ENCODE data around the gene NCKAP5. TPM values are rescaled to one million over a fixed set of nuclear protein-coding genes. Genes with fewer than 3 reads are reported as not detected.
A peak's percentile ranks its signal among the peaks of the same experiment; 100 is the strongest.

Gene NCKAP5
- total and polyA plus RNA-seq, 2 of the 13 experiments (the other 11 are each of a cell fraction or from before 2014, with no cell fraction given), result 0.01 TPM; not detected in 1

GRCh38 chr2:132665401-132666140 lies 902.7 kb downstream of the NCKAP5 start (continued):
- TF ChIP-seq HNF1A (IDR thresholded peaks at IDR 0.05; ENCODE audit: low read depth) (no peak), HNF1A (CRISPR knock-in tag; IDR thresholded peaks at IDR 0.05; ENCODE audit: borderline replicate concordance) (no peak), ZNF577 (CRISPR knock-in tag; IDR thresholded peaks at IDR 0.05; ENCODE audit: borderline replicate concordance, low read depth) (no peak)

GRCh38 chr2:132664096-132664495 lies 904.2 kb downstream of the NCKAP5 start:
- Histone ChIP-seq H3K27me3 (ENCODE audit: control insufficient read depth in 1 of 2, insufficient read depth in 2 of 2, low read length in 2 of 2) (peaks cover 1 to 16% of the 10 kb centered on the region in 2 experiments; a peak in 3 of 5 replicates), H2AFZ (ENCODE audit: low read length) (no peak overlapping the region), H3K36me3 (replicated peaks in 1 of 2; ENCODE audit: control insufficient read depth in 1 of 2, insufficient read depth in 2 of 2, low read length in 2 of 2) (no peaks in the 10 kb centered on the region), H3K79me2 (ENCODE audit: insufficient read depth, low read length) (no peaks in the 10 kb centered on the region), H4K20me1 (ENCODE audit: insufficient read depth, low read length) (no peaks in the 10 kb centered on the region), H3K9ac (ENCODE audit: insufficient read depth, low read depth, low read length) (no peak overlapping the region), H3K4me1 (ENCODE audit: insufficient read depth, low read length) (no peaks in the 10 kb centered on the region), H3K4me3 (replicated peaks in 1 of 3; ENCODE audit: insufficient read depth in 1 of 3, low read depth in 2 of 3, low read length in 3 of 3) (no peak overlapping the region), H3K9me3 (ENCODE audit: low read length) (no peaks in the 10 kb centered on the region), H3K4me2 (ENCODE audit: low read depth, low read length) (no peak overlapping the region), H3K27ac (ENCODE audit: extremely low read length, insufficient read depth, low read length) (no peak overlapping the region)
- WGBS (ENCODE audit: low lambda C conversion rate), result 20% methylated on average over 2 of the region's 2 CpGs
- BruUV-seq (replicated peaks), result no TSS peak
- FAIRE-seq (no peak), DNase-seq (ENCODE audit: low spot score) (no peak), ATAC-seq (no peak)
- ChIA-PET CTCF (ENCODE audit: low intra/inter-chr PET ratio, low total read pairs) (no interaction called here), POLR2A (no interaction called here)
- TF ChIP-seq NFE2L2 (IDR thresholded peaks at IDR 0.05; ENCODE audit: low read length) (0 out of 2 replicates have a peak, but pooled peaks have one; percentile 24), CTCF (CRISPR knock-in tag; IDR thresholded peaks at IDR 0.05) (no peak)
- intact Hi-C loops (cut with micrococcal nuclease; ENCODE audit: unreplicated experiment) (no loop called here), in situ Hi-C loops (cut with HindIII; ENCODE audit: extremely low pct_ligation_motif_present, low pct_unique_long_range_greater_than_20kb) (loop anchor here (25.0 kb wide), 1 partner anchor 498 kb away; no protein-coding TSS in a partner anchor)

Measured in HepG2 (cell line).